ENCODE data around the gene EDA.

The EDA gene

GRCh38 chrX:70079297-70079696, 463.4 kb downstream of the EDA start:
- DNase-seq (ENCODE audit: low read depth) = no peak
- TF ChIP-seq CTCF (conservative IDR thresholded peaks at IDR 0.05; ENCODE audit: low read depth, low read length) = no peak
- no peak overlapping the region for H3K4me3 ChIP-seq (ENCODE audit: low read depth, low read length)

- no peak for DNase-seq (ENCODE audit: low read depth)
- no peak for TF ChIP-seq CTCF (conservative IDR thresholded peaks at IDR 0.05; ENCODE audit: low read depth, low read length)
- no peak overlapping the region for H3K4me3 ChIP-seq (ENCODE audit: low read depth, low read length)
These were observed 464.0 kb downstream of the EDA start for GRCh38 chrX:70079870-70080269.

- TF ChIP-seq CTCF (conservative IDR thresholded peaks at IDR 0.05; ENCODE audit: low read depth, low read length) = no peak
- H3K4me3 ChIP-seq (ENCODE audit: low read depth, low read length) = no peak overlapping the region
- DNase-seq (ENCODE audit: low read depth) = no peak
These were observed 466.8 kb downstream of the EDA start for GRCh38 chrX:70082723-70083122.

- TF ChIP-seq CTCF (conservative IDR thresholded peaks at IDR 0.05; ENCODE audit: low read depth, low read length) = no peak
- DNase-seq (ENCODE audit: low read depth) = no peak
- no peak overlapping the region for H3K4me3 ChIP-seq (ENCODE audit: low read depth, low read length)
These were observed 468.8 kb downstream of the EDA start for GRCh38 chrX:70084592-70085240.

GRCh38 chrX:70087857-70088630, 472.1 kb downstream of the EDA start:
- H3K4me3 ChIP-seq (ENCODE audit: low read depth, low read length) = no peak overlapping the region
- TF ChIP-seq CTCF (conservative IDR thresholded peaks at IDR 0.05; ENCODE audit: low read depth, low read length) = no peak
- DNase-seq (ENCODE audit: low read depth) = peak; percentile 34

GRCh38 chrX:70088751-70089150, 472.8 kb downstream of the EDA start:
- no peak for DNase-seq (ENCODE audit: low read depth)
- no peak for TF ChIP-seq CTCF (conservative IDR thresholded peaks at IDR 0.05; ENCODE audit: low read depth, low read length)
- no peak overlapping the region for H3K4me3 ChIP-seq (ENCODE audit: low read depth, low read length)
